ENCODE measurements around the gene TESK1.
"Not testable (repeated sequence)": the region's sequence is repeated elsewhere in the genome, so short reads cannot be mapped to it uniquely, and the experiment has no call there.

- not testable (repeated sequence) for TF ChIP-seq POLR2A (IDR thresholded peaks at IDR 0.05; ENCODE audit: extremely low read depth, insufficient read length)
- TF ChIP-seq, protein P1, sequence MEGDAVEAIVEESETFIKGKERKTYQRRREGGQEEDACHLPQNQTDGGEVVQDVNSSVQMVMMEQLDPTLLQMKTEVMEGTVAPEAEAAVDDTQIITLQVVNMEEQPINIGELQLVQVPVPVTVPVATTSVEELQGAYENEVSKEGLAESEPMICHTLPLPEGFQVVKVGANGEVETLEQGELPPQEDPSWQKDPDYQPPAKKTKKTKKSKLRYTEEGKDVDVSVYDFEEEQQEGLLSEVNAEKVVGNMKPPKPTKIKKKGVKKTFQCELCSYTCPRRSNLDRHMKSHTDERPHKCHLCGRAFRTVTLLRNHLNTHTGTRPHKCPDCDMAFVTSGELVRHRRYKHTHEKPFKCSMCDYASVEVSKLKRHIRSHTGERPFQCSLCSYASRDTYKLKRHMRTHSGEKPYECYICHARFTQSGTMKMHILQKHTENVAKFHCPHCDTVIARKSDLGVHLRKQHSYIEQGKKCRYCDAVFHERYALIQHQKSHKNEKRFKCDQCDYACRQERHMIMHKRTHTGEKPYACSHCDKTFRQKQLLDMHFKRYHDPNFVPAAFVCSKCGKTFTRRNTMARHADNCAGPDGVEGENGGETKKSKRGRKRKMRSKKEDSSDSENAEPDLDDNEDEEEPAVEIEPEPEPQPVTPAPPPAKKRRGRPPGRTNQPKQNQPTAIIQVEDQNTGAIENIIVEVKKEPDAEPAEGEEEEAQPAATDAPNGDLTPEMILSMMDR (IDR thresholded peaks at IDR 0.05; ENCODE audit: low read depth, low read length), result not testable (repeated sequence)
Measured at GRCh38 chr9:35584681-35585080, 20.4 kb upstream of the TESK1 start.
